A549 (cell line): ENCODE measurements around the gene TUB.

Source experiments
- CEBPB ChIP-seq, 2 experiments: fragments of >200 bp in 1 of 2; sonication (Bioruptor Twin) in 1 of 2; formaldehyde crosslinking in 1 of 2; IDR thresholded peaks; 2 replicates each; pipeline ENCODE4 v1.6.1; 2012 to 2016
- CTCF ChIP-seq: fragments of >200 bp; sonication (Bioruptor Twin); formaldehyde crosslinking; IDR thresholded peaks from 3 replicates; pipeline ENCODE4 v1.5.1; 2016
- E2F6 ChIP-seq: IDR thresholded peaks from 2 replicates; pipeline ENCODE4 v1.6.1; 2012; ENCODE audit warnings: low read depth, borderline replicate concordance
- ELK1 ChIP-seq: fragments of 150-350 bp; IDR thresholded peaks from 2 replicates; pipeline ENCODE4 v1.6.1; 2014; ENCODE audit warnings: low read depth, mild to moderate bottlenecking, low read length
- EP300 ChIP-seq, 2 experiments: fragments of >200 bp; sonication (Bioruptor Twin); formaldehyde crosslinking; IDR thresholded peaks; 2 replicates in 1 of 2; 3 replicates in 1 of 2; pipeline ENCODE4 v1.6.1; 2016 to 2017
- ESRRA ChIP-seq: fragments of 150-350 bp; IDR thresholded peaks from 2 replicates; pipeline ENCODE4 v1.6.1; 2014; ENCODE audit warnings: mild to moderate bottlenecking, low read length, borderline replicate concordance
- HMGXB4 ChIP-seq: fragments of 250-450 bp; sonication (Bioruptor Pico); IDR thresholded peaks from 2 replicates; pipeline ENCODE4 v1.5.0; 2021; ENCODE audit warnings: mild to moderate bottlenecking, moderate library complexity, borderline replicate concordance
- JUNB ChIP-seq: fragments of >200 bp; sonication (Bioruptor Twin); formaldehyde crosslinking; IDR thresholded peaks from 2 replicates; pipeline ENCODE4 v1.6.1; 2016
- POLR2A ChIP-seq: IDR thresholded peaks from 2 replicates; pipeline ENCODE4 v1.6.1; 2012; ENCODE audit warnings: mild to moderate bottlenecking, low read length
- RCOR1 ChIP-seq: fragments of 150-350 bp; IDR thresholded peaks from 2 replicates; pipeline ENCODE4 v1.6.1; 2014; ENCODE audit warnings: antibody characterized with exemption, low read length, low read depth
- SMC3 ChIP-seq: fragments of >200 bp; sonication (Bioruptor Twin); formaldehyde crosslinking; IDR thresholded peaks from 3 replicates; pipeline ENCODE4 v1.6.1; 2018; ENCODE audit warnings: inconsistent platforms

GRCh38 chr11:8055091-8055835, 25.7 kb upstream of the TUB start:
- TF ChIP-seq CTCF, result no peak
- TF ChIP-seq ELK1, result no peak
- TF ChIP-seq SMC3, result no peak
- no peak for TF ChIP-seq ESRRA
- TF ChIP-seq CEBPB (IDR thresholded peaks at IDR 0.05), result no peak
- TF ChIP-seq EP300 (IDR thresholded peaks at IDR 0.05), result no peak
- TF ChIP-seq JUNB, result no peak
- TF ChIP-seq POLR2A, result no peak
- TF ChIP-seq RCOR1, result no peak
- no peak for TF ChIP-seq HMGXB4
- no peak for TF ChIP-seq E2F6
